Measurements from ENCODE around the gene CFAP46. TPM values are rescaled to one million over a fixed set of nuclear protein-coding genes. Genes with fewer than 3 reads are reported as not detected.

The CFAP46 gene
- total and polyA plus RNA-seq, 2 of the 4 experiments (the other 2 are of a cell fraction) = 1.3 to 1.8 TPM

- no peak overlapping the region for H3K4me2 ChIP-seq (ENCODE audit: low read depth, low read length)
- ATAC-seq (ENCODE audit: low read depth) = no peak
Observed at GRCh38 chr10:132763545-132763944, 178.8 kb downstream of the CFAP46 start.

More at GRCh38 chr10:132763545-132763944, 178.8 kb downstream of the CFAP46 start:
- H2AFZ ChIP-seq (replicated peaks; ENCODE audit: low read length, poor library complexity) = no peak overlapping the region
- no peak overlapping the region for H3K56ac ChIP-seq (ENCODE audit: extremely low read depth, insufficient read depth, low read length)
- ChIA-PET CTCF (no interaction called here), POLR2A (ENCODE audit: unreplicated experiment) (no interaction called here)
- no peaks in the 10 kb centered on the region for H3K27me3 ChIP-seq (ENCODE audit: control insufficient read depth, insufficient read depth, low read length)
- no peak for DNase-seq
- no peak overlapping the region for H2BK15ac ChIP-seq (ENCODE audit: low read depth, low read length)
- H3K27ac ChIP-seq (ENCODE audit: insufficient read depth, low read length) = no peak overlapping the region
- H4K8ac ChIP-seq (ENCODE audit: low read depth in 2 of 2, low read length in 2 of 2) = no peak overlapping the region
- H2AK5ac ChIP-seq (ENCODE audit: low read depth, low read length) = no peak overlapping the region
- H3K36me3 ChIP-seq (ENCODE audit: control insufficient read depth, insufficient read depth, low read length) = peaks cover 5% of the 10 kb centered on the region
- H3K4me1 ChIP-seq (ENCODE audit: control insufficient read depth, insufficient read depth, low read length) = no peaks in the 10 kb centered on the region
- H2BK20ac ChIP-seq (ENCODE audit: low read depth, low read length) = no peak overlapping the region
- no peak overlapping the region for H4K91ac ChIP-seq (ENCODE audit: insufficient read depth, low read depth, low read length)
- no peak overlapping the region for H3K9ac ChIP-seq (ENCODE audit: low read depth, low read length)
- in situ Hi-C loops (cut with MboI; ENCODE audit: low sequenced_read_pairs) = no loop called here
- peaks cover 6% of the 10 kb centered on the region for H3K9me1 ChIP-seq (ENCODE audit: insufficient read depth, low read length)
- no peaks in the 10 kb centered on the region for H3K79me1 ChIP-seq (ENCODE audit: low read depth in 1 of 2, low read length in 2 of 2)
- intact Hi-C loops (cut with micrococcal nuclease) = no loop called here
- no peak overlapping the region for H2BK5ac ChIP-seq (ENCODE audit: low read depth, low read length, poor library complexity, severe bottlenecking)
- no peak overlapping the region for H3K4ac ChIP-seq (ENCODE audit: low read depth, low read length)
- no peak overlapping the region for H3K23ac ChIP-seq (ENCODE audit: low read depth, low read length)
- peak overlapping the region; percentile 16 for H2AK9ac ChIP-seq (replicated peaks; ENCODE audit: low read depth, low read length, poor library complexity)
- no TSS peak for BruUV-seq (replicated peaks)
- TF ChIP-seq ELK1 (IDR thresholded peaks at IDR 0.05; ENCODE audit: borderline replicate concordance, low read depth, low read length) = no peak
- TF ChIP-seq CEBPB (IDR thresholded peaks at IDR 0.05; ENCODE audit: low read depth, low read length) = no peak
- no peak for TF ChIP-seq MAFK (IDR thresholded peaks at IDR 0.05; ENCODE audit: low read depth, low read length)
- TF ChIP-seq FOS (IDR thresholded peaks at IDR 0.05; ENCODE audit: low read depth, low read length) = no peak
- TF ChIP-seq CTCF (conservative IDR thresholded peaks at IDR 0.05; ENCODE audit: low read depth, low read length) = no peak
- no peak overlapping the region for H4K5ac ChIP-seq (ENCODE audit: low read depth, low read length)
- dilution Hi-C loops (cut with HindIII; ENCODE audit: low sequenced_read_pairs, unreplicated experiment) = no loop called here
- H3K4me3 ChIP-seq (ENCODE audit: insufficient read depth, low read depth, low read length) = no peak overlapping the region
- H3K14ac ChIP-seq (replicated peaks; ENCODE audit: low read depth, low read length) = no peak overlapping the region
- 98% methylated on average over 4 of the region's 5 CpGs; no CpG with 5 or more reads in 1 of the 2 experiments for WGBS, 2 experiments (ENCODE audit: extremely low coverage in 2 of 2, insufficient read length in 1 of 2)
- H3K18ac ChIP-seq (ENCODE audit: low read depth, low read length) = no peak overlapping the region
- H3K9me3 ChIP-seq (ENCODE audit: control insufficient read depth, insufficient read depth, low read length) = no peaks in the 10 kb centered on the region
- H2BK120ac ChIP-seq (ENCODE audit: low read depth, low read length) = no peak overlapping the region
- H4K20me1 ChIP-seq (ENCODE audit: insufficient read depth, low read length) = no peaks in the 10 kb centered on the region
